H1 (cell line): ENCODE data around the gene CPNE5. TPM values are rescaled to one million over a fixed set of nuclear protein-coding genes. Genes with fewer than 3 reads are reported as not detected.

Experiments used
- CTCF ChIA-PET: fragments of 300-600 bp; sonication (Branson Sonifier 250); formaldehyde crosslinking; loops from one replicate; lab custom pipeline; 2021; ENCODE audit not compliant: partially characterized antibody; lab: Charles Lee
- POLR2A ChIA-PET: fragments of 300-600 bp; sonication (Branson Sonifier 250); formaldehyde crosslinking; loops from one replicate; lab custom pipeline; 2021; ENCODE audit warnings: inconsistent platforms; ENCODE audit not compliant: partially characterized antibody; lab: Charles Lee
- DNase-seq, 2 experiments: peaks; one replicate each; pipeline versions ENCODE4 v3.0.0 to v3.0.0-alpha.2; 2010 to 2022; ENCODE audit warnings: low spot score in 2 of 2, low read depth in 1 of 2, mixed read lengths in 1 of 2
- FAIRE-seq: peaks from 2 replicates; lab custom pipeline; 2011; peaks lifted over from hg19 to GRCh38; lab: Jason Lieb, UNC
- H2AFZ ChIP-seq: 2 replicates; pipeline ENCODE4 v1.8.1; 2012; ENCODE audit warnings: low read length, inconsistent platforms
- H2AK5ac ChIP-seq: 2 replicates; pipeline ENCODE4 v1.6.1; 2013; ENCODE audit warnings: low read depth, low read length
- H2BK120ac ChIP-seq: replicated peaks from 2 replicates; pipeline ENCODE3; 2013; ENCODE audit warnings: low read depth, low read length, inconsistent platforms
- H2BK12ac ChIP-seq: 2 replicates; pipeline ENCODE4 v1.6.1; 2013; ENCODE audit warnings: low read depth, low read length
- H2BK15ac ChIP-seq: 2 replicates; pipeline ENCODE4 v1.6.1; 2013; ENCODE audit warnings: low read length
- H2BK20ac ChIP-seq: 2 replicates; pipeline ENCODE4 v1.6.1; 2013; ENCODE audit warnings: low read length
- H2BK5ac ChIP-seq: 2 replicates; pipeline ENCODE4 v1.6.1; 2013; ENCODE audit warnings: low read depth, low read length
- H3K14ac ChIP-seq: 2 replicates; pipeline ENCODE4 v1.6.1; 2013; ENCODE audit warnings: inconsistent platforms; ENCODE audit not compliant: insufficient read length
- H3K18ac ChIP-seq: 2 replicates; pipeline ENCODE4 v1.6.1; 2013; ENCODE audit warnings: low read length; ENCODE audit errors: extremely low read depth
- H3K23ac ChIP-seq: 2 replicates; pipeline ENCODE4 v1.6.1; 2013; ENCODE audit warnings: inconsistent platforms; ENCODE audit not compliant: insufficient read length
- H3K23me2 ChIP-seq: 2 replicates; pipeline ENCODE4 v1.6.1; 2013; ENCODE audit warnings: low read depth, low read length
- H3K27ac ChIP-seq: 2 replicates; pipeline ENCODE4 v1.6.1; 2011; ENCODE audit warnings: low read depth, low read length, inconsistent platforms
- H3K27me3 ChIP-seq, 4 experiments: replicated peaks in 1 of 4; 1 replicate in 1 of 4; 2 replicates in 3 of 4; pipeline versions ENCODE4 v1.6.1 to v1.8.1; 2011 to 2013; ENCODE audit warnings: low read length in 3 of 4, mild to moderate bottlenecking in 3 of 4, inconsistent platforms in 2 of 4, mixed read lengths in 2 of 4, moderate library complexity in 1 of 4; ENCODE audit not compliant: control insufficient read depth in 3 of 4, insufficient read depth in 3 of 4; ENCODE audit errors: extremely low read depth in 1 of 4
- H3K36me3 ChIP-seq, 4 experiments: 2 replicates each; pipeline versions ENCODE4 v1.6.1 to v1.8.1; 2011 to 2013; ENCODE audit warnings: mild to moderate bottlenecking in 4 of 4, low read length in 3 of 4, moderate library complexity in 2 of 4, control low read depth in 1 of 4, inconsistent platforms in 1 of 4; ENCODE audit not compliant: insufficient read depth in 4 of 4, control insufficient read depth in 2 of 4
- H3K4ac ChIP-seq: replicated peaks from 2 replicates; pipeline ENCODE3; 2013; ENCODE audit warnings: low read length, low read depth, mixed read lengths, inconsistent platforms; ENCODE audit not compliant: insufficient read length
- H3K4me1 ChIP-seq, 4 experiments: replicated peaks in 1 of 4; 1 replicate in 1 of 4; 2 replicates in 3 of 4; pipeline versions ENCODE4 v1.6.1 to v1.8.1; 2011 to 2013; ENCODE audit warnings: low read length in 3 of 4, inconsistent platforms in 2 of 4, mixed read lengths in 1 of 4; ENCODE audit not compliant: insufficient read depth in 4 of 4, control insufficient read depth in 3 of 4
- H3K4me2 ChIP-seq, 2 experiments: 2 replicates each; pipeline versions ENCODE4 v1.6.1 to v1.8.1; 2011 to 2013; ENCODE audit warnings: low read depth in 2 of 2, low read length in 2 of 2, control low read depth in 1 of 2, inconsistent platforms in 1 of 2, mild to moderate bottlenecking in 1 of 2; ENCODE audit not compliant: insufficient read depth in 1 of 2
- H3K4me3 ChIP-seq, 4 experiments: fragments of 200-600, 300-600 bp in 1 of 4; sonication (generic), shearing (Covaris generic), sonication (Bioruptor Twin) in 1 of 4; 2 replicates each; pipeline versions ENCODE4 v1.5.1 to v1.8.1; 2011 to 2016; ENCODE audit warnings: low read length in 4 of 4, low read depth in 3 of 4, control low read depth in 2 of 4, inconsistent platforms in 2 of 4, mild to moderate bottlenecking in 2 of 4, mixed read lengths in 1 of 4, moderate library complexity in 1 of 4; ENCODE audit not compliant: insufficient read depth in 2 of 4; ENCODE audit errors: extremely low read depth in 1 of 4
- H3K56ac ChIP-seq: replicated peaks from 2 replicates; pipeline ENCODE3; 2013; ENCODE audit warnings: low read depth, mild to moderate bottlenecking, mixed read lengths, low read length, inconsistent platforms; ENCODE audit not compliant: insufficient read length
- H3K79me1 ChIP-seq: 2 replicates; pipeline ENCODE4 v1.6.1; 2013; ENCODE audit warnings: low read depth, low read length, control low read depth
- H3K79me2 ChIP-seq, 2 experiments: 2 replicates each; pipeline versions ENCODE4 v1.6.1 to v1.8.1; 2012 to 2013; ENCODE audit warnings: low read length in 2 of 2, mild to moderate bottlenecking in 2 of 2, inconsistent platforms in 1 of 2; ENCODE audit not compliant: insufficient read depth in 2 of 2, control insufficient read depth in 1 of 2
- H3K9ac ChIP-seq, 4 experiments: replicated peaks in 1 of 4; 1 replicate in 1 of 4; 2 replicates in 3 of 4; pipeline versions ENCODE4 v1.6.1 to v1.8.1; 2011 to 2013; ENCODE audit warnings: low read depth in 3 of 4, low read length in 3 of 4, control low read depth in 2 of 4, mild to moderate bottlenecking in 2 of 4, moderate library complexity in 2 of 4, inconsistent platforms in 1 of 4; ENCODE audit errors: extremely low read depth in 1 of 4
- H3K9me3 ChIP-seq, 2 experiments: 2 replicates each; pipeline versions ENCODE4 v1.6.1 to v1.8.1; 2012 to 2013; ENCODE audit warnings: mild to moderate bottlenecking in 2 of 2, moderate library complexity in 2 of 2, control low read depth in 1 of 2, inconsistent platforms in 1 of 2, low read depth in 1 of 2, low read length in 1 of 2, mixed read lengths in 1 of 2; ENCODE audit not compliant: insufficient read depth in 2 of 2
- H4K20me1 ChIP-seq, 2 experiments: replicated peaks in 1 of 2; 2 replicates each; pipeline versions ENCODE3 to v1.8.1; 2011 to 2013; ENCODE audit warnings: inconsistent platforms in 2 of 2, low read length in 2 of 2, mild to moderate bottlenecking in 1 of 2; ENCODE audit not compliant: insufficient read depth in 2 of 2, control insufficient read depth in 1 of 2
- H4K5ac ChIP-seq: 2 replicates; pipeline ENCODE4 v1.6.1; 2013; ENCODE audit warnings: low read length, low read depth, mixed read lengths, inconsistent platforms; ENCODE audit not compliant: insufficient read length
- H4K8ac ChIP-seq: 2 replicates; pipeline ENCODE4 v1.8.0; 2013; ENCODE audit warnings: mild to moderate bottlenecking, moderate library complexity, low read length, inconsistent platforms; ENCODE audit not compliant: insufficient read depth; ENCODE audit errors: extremely low read depth
- H4K91ac ChIP-seq: replicated peaks from 2 replicates; pipeline ENCODE3; 2013; ENCODE audit warnings: low read length, mixed read lengths, inconsistent platforms; ENCODE audit not compliant: insufficient read length
- ASH2L ChIP-seq: fragments of 200-600, 300-600 bp; sonication (generic); IDR thresholded peaks from one replicate; pipeline ENCODE4 v1.7.1; 2017; ENCODE audit warnings: low read length
- BACH1 ChIP-seq: IDR thresholded peaks from 2 replicates; pipeline ENCODE4 v1.6.1; 2012; ENCODE audit warnings: low read length, improper control_type of control experiment
- EGR1 ChIP-seq: IDR thresholded peaks from 2 replicates; pipeline ENCODE4 v1.6.1; 2011; ENCODE audit warnings: low read depth, low read length, borderline replicate concordance
- HDAC2 ChIP-seq, 2 experiments: fragments of 300-600 bp in 1 of 2; sonication (generic) in 1 of 2; IDR thresholded peaks; 2 replicates each; pipeline ENCODE4 v1.6.1; 2011 to 2012; ENCODE audit warnings: low read depth in 2 of 2, low read length in 2 of 2, mild to moderate bottlenecking in 2 of 2, moderate library complexity in 2 of 2, borderline replicate concordance in 1 of 2, inconsistent platforms in 1 of 2
- MAFK ChIP-seq: IDR thresholded peaks from 2 replicates; pipeline ENCODE4 v1.6.1; 2012; ENCODE audit warnings: low read depth, mild to moderate bottlenecking, improper control_type of control experiment, low read length
- MAX ChIP-seq: IDR thresholded peaks from 2 replicates; pipeline ENCODE4 v1.6.1; 2012; ENCODE audit warnings: inconsistent platforms
- POLR2A ChIP-seq, 2 experiments: IDR thresholded peaks; 1 replicate in 1 of 2; 2 replicates in 1 of 2; pipeline ENCODE4 v1.6.1; 2011; ENCODE audit warnings: low read depth in 2 of 2, low read length in 2 of 2, mild to moderate bottlenecking in 2 of 2; ENCODE audit errors: control extremely low read depth in 1 of 2
- RXRA ChIP-seq: IDR thresholded peaks from 2 replicates; pipeline ENCODE4 v1.6.1; 2011; ENCODE audit warnings: low read depth, mild to moderate bottlenecking, low read length, moderate library complexity; ENCODE audit not compliant: insufficient read depth
- TAF7 ChIP-seq: optimal IDR thresholded peaks from 2 replicates; pipeline ENCODE3; 2011; ENCODE audit warnings: low read depth, mild to moderate bottlenecking, inconsistent platforms, low read length, moderate library complexity, borderline replicate concordance
- TEAD4 ChIP-seq: IDR thresholded peaks from 2 replicates; pipeline ENCODE4 v1.6.1; 2012; ENCODE audit warnings: low read depth, low read length, inconsistent platforms, mixed read lengths
- WGBS, 2 experiments: shearing (Covaris generic) in 1 of 2; methylation state at CpG; one replicate each; pipeline versions ENCODE4 v1.1.6 to v1.1.7; 2013 to 2015; ENCODE audit warnings: low lambda C conversion rate in 2 of 2, mixed read lengths in 2 of 2, inconsistent platforms in 1 of 2, low coverage in 1 of 2, missing lambda C conversion rate in 1 of 2; ENCODE audit not compliant: insufficient replicate concordance in 2 of 2, insufficient coverage in 1 of 2, insufficient read length in 1 of 2; ENCODE audit errors: extremely low coverage in 1 of 2, missing lambda C conversion rate in 1 of 2; 5-methylcytosine and 5-hydroxymethylcytosine counted together
- polyA plus RNA-seq, 7 experiments: library from polyadenylated mRNA; depleted of rRNA in 3 of 7; stranded (reverse) in 5 of 7; unstranded in 2 of 7; fragments of >200 nt in 5 of 7; fragments of 200-250 nt in 2 of 7; gene quantifications; 1 replicate in 5 of 7; 2 replicates in 1 of 7; 4 replicates in 1 of 7; pipeline versions ENCODE4 v1.2.1 to v1.2.3, GENCODE V29; 2011 to 2013; ENCODE audit warnings: missing spikeins in 2 of 7, mixed read lengths in 2 of 7
- total RNA-seq: library from RNA; stranded (reverse); fragmentation: NEBNext Ultra II Directional; extraction: Animal tissue kit (Norgen Biotek cat#: 25700); gene quantifications from 2 replicates; pipeline ENCODE4 v1.2.1, GENCODE V29; 2021
- TF ChIP-seq, protein P1 (sequence below): IDR thresholded peaks from 2 replicates; pipeline ENCODE4 v1.6.1; 2012; ENCODE audit warnings: low read length, inconsistent platforms

The CPNE5 gene
- total and polyA plus RNA-seq, 2 of the 8 experiments (the other 6 are each of a cell fraction or from before 2014, with no cell fraction given): 0.88 to 1.8 TPM

DNA sequence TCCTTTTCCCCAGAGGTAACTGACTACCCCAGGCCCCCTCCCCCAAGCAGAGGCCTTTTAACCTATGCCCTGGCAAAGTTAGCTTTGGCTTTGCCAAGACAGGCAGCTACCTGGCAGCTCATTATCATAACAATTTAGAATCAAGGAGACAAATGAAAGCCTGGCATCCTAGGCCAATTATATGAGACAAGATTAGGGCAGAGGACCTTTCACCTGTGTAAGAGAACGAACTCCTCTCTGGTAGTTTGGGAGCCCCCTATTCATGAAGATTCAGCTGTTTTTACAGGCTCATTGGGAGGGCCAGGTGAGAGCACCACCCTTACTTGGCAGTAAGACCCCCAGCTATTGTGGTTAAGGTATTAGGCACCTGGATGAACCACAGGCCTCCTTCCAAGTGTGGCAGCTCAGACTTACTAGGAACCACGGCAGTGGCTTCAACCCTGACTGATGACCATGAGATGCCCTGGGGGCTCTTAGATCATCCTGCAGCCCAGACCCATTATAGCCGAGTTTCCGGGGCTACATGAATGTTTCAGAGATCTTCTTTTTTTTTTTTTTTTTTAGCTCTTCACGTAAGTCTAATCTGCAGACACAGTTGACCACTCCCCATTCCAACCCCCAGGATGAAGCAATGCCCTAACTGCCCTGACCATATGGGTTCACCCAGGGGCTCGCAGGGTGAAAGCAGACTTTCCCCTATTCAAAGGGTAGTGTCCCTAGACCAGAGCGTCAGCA is 85.4 kb downstream of the CPNE5 start:
- no peak overlapping the region for H2BK5ac ChIP-seq
- no peak overlapping the region for H3K4me3 ChIP-seq
- no peak overlapping the region for H2BK20ac ChIP-seq
- H3K14ac ChIP-seq: no peak overlapping the region
- no peaks in the 10 kb centered on the region for H3K79me1 ChIP-seq
- H3K23me2 ChIP-seq: no peaks in the 10 kb centered on the region
- H4K5ac ChIP-seq: no peak overlapping the region
- no peak for DNase-seq
- FAIRE-seq: no peak
- H2AK5ac ChIP-seq: no peak overlapping the region
- no peak overlapping the region for H3K27ac ChIP-seq
- no peak overlapping the region for H3K18ac ChIP-seq
- no peak overlapping the region for H4K91ac ChIP-seq
- H3K79me2 ChIP-seq: no peaks in the 10 kb centered on the region
- 88% methylated on average over 7 of the region's 7 CpGs; no CpG with 5 or more reads in 1 of the 2 experiments for WGBS, 2 experiments
- H3K9me3 ChIP-seq: no peaks in the 10 kb centered on the region
- ChIA-PET POLR2A (interaction anchor here (1.0 to 1.5 kb wide), 4 partner anchors 23 to 154 kb away, joined by 3 to 4 read pairs (median 4); no protein-coding TSS in a partner anchor), CTCF (interaction anchor here (0.6 to 6.9 kb wide), 14 partner anchors 9 to 423 kb away, joined by 3 to 51 read pairs (median 5); no protein-coding TSS in a partner anchor)
- no peaks in the 10 kb centered on the region for H3K36me3 ChIP-seq
- no peak overlapping the region for H3K9ac ChIP-seq
- H3K4ac ChIP-seq: no peak overlapping the region
- no peak overlapping the region for H2AFZ ChIP-seq
- peaks cover 0 to 4% (median 2%) of the 10 kb centered on the region in 4 experiments; a peak in 3 of 7 replicates for H3K4me1 ChIP-seq
- no peak overlapping the region for H3K56ac ChIP-seq
- no peak overlapping the region for H2BK15ac ChIP-seq
- no peak overlapping the region for H2BK12ac ChIP-seq
- H4K20me1 ChIP-seq: peaks cover 0 to under 1% of the 10 kb centered on the region in 2 experiments
- H3K27me3 ChIP-seq: no peaks in the 10 kb centered on the region; a peak in 1 of 7 replicates
- H3K23ac ChIP-seq: no peak overlapping the region
- no peak overlapping the region for H2BK120ac ChIP-seq
- H4K8ac ChIP-seq: no peak overlapping the region
- H3K4me2 ChIP-seq: no peak overlapping the region
- TF ChIP-seq BACH1 (no peak), TEAD4 (no peak), EGR1 (no peak), TAF7 (no peak), RXRA (no peak), MAX (no peak), HDAC2 (IDR thresholded peaks at IDR 0.05; ENCODE audit: borderline replicate concordance in 1 of 2, low read depth in 2 of 2, low read length in 2 of 2) (no peak), ASH2L (no peak), MAFK (no peak), POLR2A (IDR thresholded peaks at IDR 0.05; ENCODE audit: control extremely low read depth in 1 of 2, low read depth in 2 of 2, low read length in 2 of 2) (no peak)
- TF ChIP-seq, protein P1, sequence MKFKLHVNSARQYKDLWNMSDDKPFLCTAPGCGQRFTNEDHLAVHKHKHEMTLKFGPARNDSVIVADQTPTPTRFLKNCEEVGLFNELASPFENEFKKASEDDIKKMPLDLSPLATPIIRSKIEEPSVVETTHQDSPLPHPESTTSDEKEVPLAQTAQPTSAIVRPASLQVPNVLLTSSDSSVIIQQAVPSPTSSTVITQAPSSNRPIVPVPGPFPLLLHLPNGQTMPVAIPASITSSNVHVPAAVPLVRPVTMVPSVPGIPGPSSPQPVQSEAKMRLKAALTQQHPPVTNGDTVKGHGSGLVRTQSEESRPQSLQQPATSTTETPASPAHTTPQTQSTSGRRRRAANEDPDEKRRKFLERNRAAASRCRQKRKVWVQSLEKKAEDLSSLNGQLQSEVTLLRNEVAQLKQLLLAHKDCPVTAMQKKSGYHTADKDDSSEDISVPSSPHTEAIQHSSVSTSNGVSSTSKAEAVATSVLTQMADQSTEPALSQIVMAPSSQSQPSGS: no peak
